ENCODE results near the gene ZACN.
A peak's percentile ranks its signal among the peaks of the same experiment; 100 is the strongest.

The ZACN gene

GRCh38 chr17:76106703-76107102 lies 27.7 kb downstream of the ZACN start:
- TF ChIP-seq, protein P1, sequence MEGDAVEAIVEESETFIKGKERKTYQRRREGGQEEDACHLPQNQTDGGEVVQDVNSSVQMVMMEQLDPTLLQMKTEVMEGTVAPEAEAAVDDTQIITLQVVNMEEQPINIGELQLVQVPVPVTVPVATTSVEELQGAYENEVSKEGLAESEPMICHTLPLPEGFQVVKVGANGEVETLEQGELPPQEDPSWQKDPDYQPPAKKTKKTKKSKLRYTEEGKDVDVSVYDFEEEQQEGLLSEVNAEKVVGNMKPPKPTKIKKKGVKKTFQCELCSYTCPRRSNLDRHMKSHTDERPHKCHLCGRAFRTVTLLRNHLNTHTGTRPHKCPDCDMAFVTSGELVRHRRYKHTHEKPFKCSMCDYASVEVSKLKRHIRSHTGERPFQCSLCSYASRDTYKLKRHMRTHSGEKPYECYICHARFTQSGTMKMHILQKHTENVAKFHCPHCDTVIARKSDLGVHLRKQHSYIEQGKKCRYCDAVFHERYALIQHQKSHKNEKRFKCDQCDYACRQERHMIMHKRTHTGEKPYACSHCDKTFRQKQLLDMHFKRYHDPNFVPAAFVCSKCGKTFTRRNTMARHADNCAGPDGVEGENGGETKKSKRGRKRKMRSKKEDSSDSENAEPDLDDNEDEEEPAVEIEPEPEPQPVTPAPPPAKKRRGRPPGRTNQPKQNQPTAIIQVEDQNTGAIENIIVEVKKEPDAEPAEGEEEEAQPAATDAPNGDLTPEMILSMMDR (IDR thresholded peaks at IDR 0.05; ENCODE audit: low read depth, low read length, poor library complexity, severe bottlenecking), result no peak
- no peak for TF ChIP-seq EZH2phosphoT487 (IDR thresholded peaks at IDR 0.05; ENCODE audit: borderline replicate concordance, low read length)
- peaks cover 19% of the 10 kb centered on the region for H3K79me2 ChIP-seq (ENCODE audit: control insufficient read depth, low read length)

DNA sequence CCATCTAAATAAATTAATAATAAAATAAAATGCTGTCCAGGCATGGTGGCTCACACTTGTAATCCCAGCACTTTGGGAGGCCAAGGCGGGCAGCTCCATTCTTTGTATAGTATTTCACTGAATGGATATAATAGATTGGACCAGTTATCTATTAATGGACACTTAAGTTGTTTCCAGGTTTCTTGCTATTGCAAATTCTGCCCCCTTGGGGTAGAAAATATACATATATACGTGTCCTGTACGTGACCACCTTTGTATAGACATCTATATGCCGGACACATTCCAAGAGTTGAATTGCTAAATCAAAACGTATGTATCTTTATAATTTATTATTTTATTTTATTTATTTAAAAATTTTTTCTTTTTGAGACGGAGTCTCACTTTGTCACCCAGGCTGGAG lies 28.5 kb downstream of the ZACN start:
- Histone ChIP-seq H3K27me3 (ENCODE audit: control insufficient read depth, low read length) (0 out of 2 replicates have a peak, but pooled peaks cover 3% of the 10 kb centered on the region), H3K9me3 (ENCODE audit: control insufficient read depth, insufficient read depth, low read length) (no peaks in the 10 kb centered on the region), H4K20me1 (ENCODE audit: control insufficient read depth, insufficient read depth, low read depth, low read length) (no peaks in the 10 kb centered on the region), H3F3A (ENCODE audit: control insufficient read depth, insufficient read depth) (peaks cover 11% of the 10 kb centered on the region), H3K4me3 (ENCODE audit: low read length) (no peak overlapping the region), H3K27ac (ENCODE audit: low read depth, low read length) (no peak overlapping the region), H3K4me1 (ENCODE audit: control insufficient read depth, low read length) (peaks cover 24% of the 10 kb centered on the region), H3K79me2 (ENCODE audit: control insufficient read depth, low read length) (peaks cover 13% of the 10 kb centered on the region), H3K36me3 (ENCODE audit: control insufficient read depth, low read length) (no peaks in the 10 kb centered on the region), H3K9me2 (replicated peaks; ENCODE audit: control insufficient read depth, low read length) (no peaks in the 10 kb centered on the region), H3K4me2 (ENCODE audit: low read length) (no peak overlapping the region)
- TF ChIP-seq, protein P1 (IDR thresholded peaks at IDR 0.05; ENCODE audit: low read depth, low read length, poor library complexity, severe bottlenecking), result peak; percentile 37
- TF ChIP-seq EZH2phosphoT487 (IDR thresholded peaks at IDR 0.05; ENCODE audit: borderline replicate concordance, low read length), result no peak

More at GRCh38 chr17:76106703-76107102, 27.7 kb downstream of the ZACN start:
- Histone ChIP-seq H3K27me3 (ENCODE audit: control insufficient read depth, low read length) (0 out of 2 replicates have a peak, but pooled peaks cover 3% of the 10 kb centered on the region), H4K20me1 (ENCODE audit: control insufficient read depth, insufficient read depth, low read depth, low read length) (no peaks in the 10 kb centered on the region), H3K4me3 (ENCODE audit: low read length) (no peak overlapping the region), H3K9me3 (ENCODE audit: control insufficient read depth, insufficient read depth, low read length) (no peaks in the 10 kb centered on the region), H3K36me3 (ENCODE audit: control insufficient read depth, low read length) (peaks cover 6% of the 10 kb centered on the region), H3K9me2 (replicated peaks; ENCODE audit: control insufficient read depth, low read length) (no peaks in the 10 kb centered on the region), H3F3A (ENCODE audit: control insufficient read depth, insufficient read depth) (peaks cover 11% of the 10 kb centered on the region), H3K27ac (ENCODE audit: low read depth, low read length) (no peak overlapping the region), H3K4me2 (ENCODE audit: low read length) (peak overlapping the region; percentile 23; the same call in 1 of the 2 replicates), H3K4me1 (ENCODE audit: control insufficient read depth, low read length) (peaks cover 24% of the 10 kb centered on the region)

DNA sequence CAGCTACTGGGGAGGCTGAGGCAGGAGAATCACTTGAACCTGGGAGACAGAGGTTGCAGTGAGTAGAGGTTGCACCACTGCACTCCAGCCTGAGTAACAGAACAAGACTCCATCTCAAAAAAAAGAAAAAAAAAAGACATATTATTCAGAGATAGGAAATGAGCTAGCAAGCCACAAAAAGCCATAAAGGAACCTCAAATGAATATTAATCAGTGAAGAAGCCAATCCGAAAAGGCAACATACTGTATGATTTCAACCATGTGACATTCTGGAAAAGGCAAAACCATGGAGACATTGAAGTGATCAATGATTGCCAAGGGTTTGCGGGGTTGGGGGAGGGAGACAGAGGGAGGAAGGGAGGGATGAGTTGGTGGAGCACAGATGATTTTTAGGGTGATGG lies 33.0 kb downstream of the ZACN start:
- Histone ChIP-seq H4K20me1 (ENCODE audit: control insufficient read depth, insufficient read depth, low read depth, low read length) (no peaks in the 10 kb centered on the region), H3K27ac (ENCODE audit: low read depth, low read length) (no peak overlapping the region), H3K79me2 (ENCODE audit: control insufficient read depth, low read length) (no peaks in the 10 kb centered on the region), H3K27me3 (ENCODE audit: control insufficient read depth, low read length) (0 out of 2 replicates have a peak, but pooled peaks cover 3% of the 10 kb centered on the region), H3K4me1 (ENCODE audit: control insufficient read depth, low read length) (peaks cover under 1% of the 10 kb centered on the region; the same call in 1 of the 2 replicates), H3K36me3 (ENCODE audit: control insufficient read depth, low read length) (no peaks in the 10 kb centered on the region), H3K4me3 (ENCODE audit: low read length) (no peak overlapping the region), H3K4me2 (ENCODE audit: low read length) (no peak overlapping the region), H3F3A (ENCODE audit: control insufficient read depth, insufficient read depth) (no peaks in the 10 kb centered on the region), H3K9me3 (ENCODE audit: control insufficient read depth, insufficient read depth, low read length) (no peaks in the 10 kb centered on the region), H3K9me2 (replicated peaks; ENCODE audit: control insufficient read depth, low read length) (no peaks in the 10 kb centered on the region)
- TF ChIP-seq, protein P1 (IDR thresholded peaks at IDR 0.05; ENCODE audit: low read depth, low read length, poor library complexity, severe bottlenecking), result no peak
- TF ChIP-seq EZH2phosphoT487 (IDR thresholded peaks at IDR 0.05; ENCODE audit: borderline replicate concordance, low read length), result no peak

Measured in DOHH2 (cell line).